Right lobe of liver (tissue), 6 donors: ENCODE measurements around the gene LRRTM4. TPM values are rescaled to one million over a fixed set of nuclear protein-coding genes. Genes with fewer than 3 reads are reported as not detected.

Experiments
- ATAC-seq, 4 donors: fragments of 200-7000 bp; cut with Tn5 transposase; one replicate each; pipeline ENCODE4 v1.9.1; 2020; ENCODE audit warnings: mild to moderate bottlenecking in 4 of 4, moderate library complexity in 4 of 4
- DNase-seq, 3 donors: peaks; one replicate each; pipeline ENCODE4 v3.0.0-alpha.2; 2020
- H3K27ac ChIP-seq, 3 donors: fragments of 200-600 bp; one replicate each; pipeline ENCODE4 v1.8.0; 2022
- H3K27me3 ChIP-seq, 2 donors: fragments of 200-600 bp; one replicate each; pipeline ENCODE4 v1.8.0; 2022
- H3K36me3 ChIP-seq, 4 donors: fragments of 200-600 bp; sonication (generic) in 1 of 4; one replicate each; pipeline versions ENCODE4 v1.5.1 to v1.8.0; 2017 to 2022; ENCODE audit warnings: control low read depth in 1 of 4
- H3K4me1 ChIP-seq, 4 donors: fragments of 200-600 bp; sonication (generic) in 1 of 4; one replicate each; pipeline versions ENCODE4 v1.5.1 to v1.8.0; 2017 to 2022; ENCODE audit warnings: control low read depth in 1 of 4
- H3K4me3 ChIP-seq, 3 donors: fragments of 200-600 bp; one replicate each; pipeline ENCODE4 v1.8.0; 2022
- H3K9me3 ChIP-seq, 4 donors: fragments of 200-600 bp; sonication (generic) in 1 of 4; one replicate each; pipeline versions ENCODE4 v1.5.1 to v1.8.0; 2017 to 2022; ENCODE audit warnings: control low read depth in 1 of 4
- POLR2A ChIP-seq: fragments of 450-650 bp; IDR thresholded peaks from one replicate; pipeline ENCODE4 v1.6.1; 2017; ENCODE audit warnings: antibody characterized with exemption, mild to moderate bottlenecking
- WGBS: methylation state at CpG from one replicate; pipeline ENCODE4 v1.1.6; 2018; ENCODE audit warnings: low coverage, low lambda C conversion rate; ENCODE audit not compliant: insufficient coverage; ENCODE audit errors: missing lambda C conversion rate; 5-methylcytosine and 5-hydroxymethylcytosine counted together
- intact Hi-C, 2 donors: fragments of 100-400 bp; cut with DNase I; formaldehyde crosslinking; loops; one replicate each; pipeline versions ENCODE4 v1.11.2 to v1.14.1; 2022
- total RNA-seq, 6 experiments: library from RNA; depleted of rRNA in 2 of 6; stranded (reverse); fragments of >200 nt in 2 of 6; fragmentation: NEBNext Ultra II Directional in 3 of 6; extraction: Animal tissue kit (Norgen Biotek cat#: 25700) in 3 of 6; gene quantifications; one replicate each; pipeline versions ENCODE4 v1.1.0 to v1.2.4, GENCODE V29; 2016 to 2023
- TF ChIP-seq, protein P1 (sequence below), 4 donors: fragments of 200-600 bp in 3 of 4; fragments of 450-650 bp in 1 of 4; IDR thresholded peaks; one replicate each; pipeline versions ENCODE4 v1.5.1 to v1.8.0; 2016 to 2022; ENCODE audit warnings: antibody characterized with exemption in 4 of 4, mild to moderate bottlenecking in 2 of 4
- donor health status: DM: no; HTN: yes; CAD: no.
- donor health status: DM: no; HTN: no; CAD: no.
- donor health status: DM: no; HTN: no; CAD: no.
- donor health status: DM: no; HTN: yes; CAD: no.
- donor health status: DM: no; HTN: yes; CAD: no.

Gene LRRTM4
- total RNA-seq, 6 experiments from 2014 or later = 0.09 to 0.10 (median 0.09) TPM; not detected in 3

DNA sequence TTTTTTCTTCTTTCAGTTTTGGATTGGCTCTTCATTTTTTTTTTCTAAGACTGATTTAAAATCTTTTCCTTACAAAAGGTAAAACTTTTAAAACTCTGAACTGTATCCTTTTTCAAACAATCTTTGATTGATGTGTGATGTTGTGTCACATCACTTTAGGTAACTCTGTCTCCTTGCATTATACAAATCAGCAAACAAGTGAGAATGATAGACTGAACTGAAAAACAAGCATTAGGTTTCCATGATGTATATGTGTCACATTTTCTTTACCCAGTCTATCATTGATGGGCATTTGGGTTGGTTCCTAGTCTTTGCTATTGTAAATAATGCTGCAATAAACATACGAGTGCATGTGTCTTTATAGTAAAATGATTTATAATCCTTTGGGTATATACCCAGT is 655.7 kb downstream of the LRRTM4 start:
- no peak for TF ChIP-seq POLR2A
- TF ChIP-seq, protein P1, sequence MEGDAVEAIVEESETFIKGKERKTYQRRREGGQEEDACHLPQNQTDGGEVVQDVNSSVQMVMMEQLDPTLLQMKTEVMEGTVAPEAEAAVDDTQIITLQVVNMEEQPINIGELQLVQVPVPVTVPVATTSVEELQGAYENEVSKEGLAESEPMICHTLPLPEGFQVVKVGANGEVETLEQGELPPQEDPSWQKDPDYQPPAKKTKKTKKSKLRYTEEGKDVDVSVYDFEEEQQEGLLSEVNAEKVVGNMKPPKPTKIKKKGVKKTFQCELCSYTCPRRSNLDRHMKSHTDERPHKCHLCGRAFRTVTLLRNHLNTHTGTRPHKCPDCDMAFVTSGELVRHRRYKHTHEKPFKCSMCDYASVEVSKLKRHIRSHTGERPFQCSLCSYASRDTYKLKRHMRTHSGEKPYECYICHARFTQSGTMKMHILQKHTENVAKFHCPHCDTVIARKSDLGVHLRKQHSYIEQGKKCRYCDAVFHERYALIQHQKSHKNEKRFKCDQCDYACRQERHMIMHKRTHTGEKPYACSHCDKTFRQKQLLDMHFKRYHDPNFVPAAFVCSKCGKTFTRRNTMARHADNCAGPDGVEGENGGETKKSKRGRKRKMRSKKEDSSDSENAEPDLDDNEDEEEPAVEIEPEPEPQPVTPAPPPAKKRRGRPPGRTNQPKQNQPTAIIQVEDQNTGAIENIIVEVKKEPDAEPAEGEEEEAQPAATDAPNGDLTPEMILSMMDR (IDR thresholded peaks at IDR 0.05) = no peak
- ATAC-seq = no peak
- 25% methylated on average over 1 of the region's 1 CpG for WGBS

DNA sequence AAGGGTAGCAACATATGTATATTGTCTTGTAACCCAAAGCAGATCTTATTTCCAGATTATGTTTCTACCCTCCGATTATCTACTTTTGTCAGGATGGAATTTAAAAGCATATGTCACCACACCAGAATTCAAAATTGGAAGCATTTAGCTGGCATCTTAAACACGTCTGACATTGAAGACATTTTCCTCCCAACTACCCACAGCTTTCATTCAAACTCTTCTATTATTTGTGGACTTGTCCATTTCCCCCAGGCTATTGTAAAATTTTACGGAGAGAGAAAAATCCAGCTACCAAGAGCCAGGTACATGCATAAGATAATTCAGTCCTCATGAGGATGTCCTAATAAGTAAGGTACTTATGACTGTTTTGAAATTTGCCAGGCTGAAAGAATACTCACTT is 659.3 kb downstream of the LRRTM4 start:
- intact Hi-C loops = no loop called here
- Histone ChIP-seq H3K27me3 (no peaks in the 10 kb centered on the region), H3K9me3 (no peaks in the 10 kb centered on the region), H3K4me1 (no peaks in the 10 kb centered on the region), H3K27ac (no peak overlapping the region), H3K4me3 (no peak overlapping the region), H3K36me3 (no peaks in the 10 kb centered on the region)
- DNase-seq (no peak), ATAC-seq (no peak)
- TF ChIP-seq, protein P1 (IDR thresholded peaks at IDR 0.05) = no peak
- TF ChIP-seq POLR2A = no peak
- WGBS = 54% methylated on average over 3 of the region's 3 CpGs

More for the DNA sequence above, 655.7 kb downstream of the LRRTM4 start:
- Histone ChIP-seq H3K36me3 (no peaks in the 10 kb centered on the region), H3K9me3 (no peaks in the 10 kb centered on the region), H3K4me3 (no peak overlapping the region), H3K4me1 (no peaks in the 10 kb centered on the region), H3K27me3 (no peaks in the 10 kb centered on the region), H3K27ac (no peak overlapping the region)
- no peak for DNase-seq
- intact Hi-C loops = no loop called here

DNA sequence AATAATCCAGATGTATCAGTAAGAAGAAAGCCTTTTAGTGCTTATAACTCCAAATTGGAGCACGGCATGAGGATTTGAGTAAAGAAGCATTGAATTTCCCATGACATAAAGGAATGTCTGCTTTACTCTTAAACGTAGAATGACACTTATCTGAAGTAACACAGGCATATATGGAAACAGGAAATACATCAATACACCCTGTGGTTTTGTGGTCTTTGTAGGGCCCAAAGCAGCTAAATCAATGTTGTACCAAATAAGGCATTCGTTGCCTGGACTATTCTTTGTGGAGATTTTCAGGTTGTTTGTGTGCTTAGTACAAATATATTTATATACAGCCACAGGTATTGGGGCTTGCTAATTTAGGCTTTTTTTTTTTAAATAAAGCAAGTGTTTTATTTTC is 660.5 kb downstream of the LRRTM4 start:
- WGBS = 13% methylated on average over 3 of the region's 3 CpGs
- Histone ChIP-seq H3K36me3 (no peaks in the 10 kb centered on the region), H3K4me1 (no peaks in the 10 kb centered on the region), H3K27ac (no peak overlapping the region), H3K9me3 (no peaks in the 10 kb centered on the region), H3K4me3 (no peak overlapping the region), H3K27me3 (no peaks in the 10 kb centered on the region)
- TF ChIP-seq POLR2A = no peak
- TF ChIP-seq, protein P1 (IDR thresholded peaks at IDR 0.05) = no peak
- no peak for ATAC-seq
- intact Hi-C loops = no loop called here
- no peak for DNase-seq

DNA sequence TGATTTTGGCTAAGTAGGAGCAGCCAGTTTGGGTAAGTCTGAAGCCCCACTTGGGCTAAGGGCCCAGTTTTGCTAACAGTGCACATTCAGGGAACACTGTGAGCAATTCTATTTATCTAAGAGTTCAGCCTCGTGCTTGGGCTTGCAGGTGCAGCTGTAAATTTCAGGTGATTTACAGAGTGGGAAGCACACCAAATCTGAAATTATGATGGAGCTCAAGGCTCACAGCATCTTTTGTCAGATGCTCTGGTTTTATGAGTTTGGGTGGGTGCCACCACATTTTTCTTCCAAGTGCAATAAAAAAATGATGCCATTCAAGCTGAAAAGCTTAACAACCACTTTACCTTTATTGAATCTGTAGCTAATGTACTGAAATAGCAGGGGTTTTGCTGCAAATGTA is 671.2 kb downstream of the LRRTM4 start:
- no peaks in the 10 kb centered on the region for H3K27me3 ChIP-seq
- H3K4me3 ChIP-seq = no peak overlapping the region
- H3K9me3 ChIP-seq = no peaks in the 10 kb centered on the region
- TF ChIP-seq POLR2A = no peak
- TF ChIP-seq, protein P1 (IDR thresholded peaks at IDR 0.05) = no peak
- no peaks in the 10 kb centered on the region for H3K36me3 ChIP-seq
- WGBS = no CpG with 5 or more reads among the region's 1 CpG
- ATAC-seq (no peak), DNase-seq (no peak)
- H3K4me1 ChIP-seq = no peaks in the 10 kb centered on the region
- intact Hi-C loops = no loop called here
- no peak overlapping the region for H3K27ac ChIP-seq

DNA sequence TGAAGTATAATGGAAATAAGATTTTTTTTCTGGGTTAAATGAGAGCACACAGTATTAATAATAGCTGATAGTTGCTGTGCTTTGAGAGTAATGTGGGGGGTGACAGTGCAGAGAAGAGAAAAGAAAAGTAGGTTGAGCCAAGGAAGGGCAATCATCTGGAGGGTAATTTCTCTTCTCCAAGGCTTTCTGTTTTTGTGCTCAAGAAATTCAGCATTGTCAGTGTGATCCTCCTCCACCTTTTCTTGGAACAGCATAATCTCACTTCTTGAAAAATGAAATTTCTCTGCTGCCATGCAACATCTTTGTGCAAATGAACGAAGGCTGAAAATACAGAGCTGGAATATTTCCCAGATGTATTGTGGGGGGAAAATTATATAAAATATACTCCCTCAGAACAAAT is 673.1 kb downstream of the LRRTM4 start:
- no peaks in the 10 kb centered on the region for H3K27me3 ChIP-seq
- ATAC-seq = no peak
- H3K36me3 ChIP-seq = no peaks in the 10 kb centered on the region
- no peak overlapping the region for H3K27ac ChIP-seq
- intact Hi-C loops = no loop called here
- TF ChIP-seq, protein P1 (IDR thresholded peaks at IDR 0.05) = no peak
- TF ChIP-seq POLR2A = no peak
- DNase-seq = no peak
- WGBS = 56% methylated on average over 1 of the region's 1 CpG
- no peaks in the 10 kb centered on the region for H3K4me1 ChIP-seq
- H3K4me3 ChIP-seq = no peak overlapping the region
- no peaks in the 10 kb centered on the region for H3K9me3 ChIP-seq
